ENCODE data around the gene EXOC7. TPM values are rescaled to one million over a fixed set of nuclear protein-coding genes. Genes with fewer than 3 reads are reported as not detected.
"Not testable (repeated sequence)": the region's sequence is repeated elsewhere in the genome, so short reads cannot be mapped to it uniquely, and the experiment has no call there.

The EXOC7 gene
- total RNA-seq, 3 donors from 2014 or later = 91.4 to 103 (median 93.9) TPM

DNA sequence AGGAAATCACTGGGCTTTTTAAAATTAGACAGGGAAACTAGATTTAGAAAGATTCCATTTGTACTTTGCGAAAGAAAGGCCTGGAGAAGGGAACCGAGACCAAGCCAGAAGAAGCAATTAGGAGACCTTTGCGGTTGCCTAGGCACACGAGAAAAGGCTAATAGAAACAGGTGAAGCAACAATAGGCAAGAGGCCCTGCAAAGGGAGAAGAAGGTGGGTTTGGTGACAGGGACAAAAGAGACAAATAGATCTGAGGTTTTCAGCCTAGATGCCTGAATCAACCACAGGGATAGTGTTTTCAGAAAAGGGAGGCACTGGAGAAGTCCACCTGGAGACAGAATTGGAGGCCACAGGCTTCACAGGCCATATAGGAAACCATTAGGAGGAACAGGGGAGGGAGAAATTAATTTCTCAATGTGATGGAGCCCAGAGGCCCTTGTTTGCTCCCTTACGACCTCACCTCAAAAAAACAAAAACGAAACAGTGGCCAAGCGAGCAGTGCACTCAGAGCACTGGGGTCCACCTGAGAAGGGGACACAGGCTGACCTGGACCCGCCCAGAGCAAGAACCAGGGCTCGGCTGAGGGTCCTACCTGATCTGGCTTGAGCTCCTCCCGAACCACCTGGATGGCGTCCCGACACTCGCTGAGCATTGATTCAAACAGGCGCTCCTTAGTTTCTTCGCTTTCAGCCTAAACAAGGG is 53.6 kb downstream of the EXOC7 start:
- Histone ChIP-seq H3K36me3 (peaks cover 7% of the 10 kb centered on the region), H3K4me3 (no peak overlapping the region), H3K9me3 (no peaks in the 10 kb centered on the region), H3K27me3 (no peaks in the 10 kb centered on the region), H3K27ac (peak overlapping the region in 1 of 2 donors; percentile 70), H3K4me1 (no peaks in the 10 kb centered on the region)
- TF ChIP-seq POLR2AphosphoS5 (IDR thresholded peaks at IDR 0.05) = no peak
- TF ChIP-seq, protein P1, sequence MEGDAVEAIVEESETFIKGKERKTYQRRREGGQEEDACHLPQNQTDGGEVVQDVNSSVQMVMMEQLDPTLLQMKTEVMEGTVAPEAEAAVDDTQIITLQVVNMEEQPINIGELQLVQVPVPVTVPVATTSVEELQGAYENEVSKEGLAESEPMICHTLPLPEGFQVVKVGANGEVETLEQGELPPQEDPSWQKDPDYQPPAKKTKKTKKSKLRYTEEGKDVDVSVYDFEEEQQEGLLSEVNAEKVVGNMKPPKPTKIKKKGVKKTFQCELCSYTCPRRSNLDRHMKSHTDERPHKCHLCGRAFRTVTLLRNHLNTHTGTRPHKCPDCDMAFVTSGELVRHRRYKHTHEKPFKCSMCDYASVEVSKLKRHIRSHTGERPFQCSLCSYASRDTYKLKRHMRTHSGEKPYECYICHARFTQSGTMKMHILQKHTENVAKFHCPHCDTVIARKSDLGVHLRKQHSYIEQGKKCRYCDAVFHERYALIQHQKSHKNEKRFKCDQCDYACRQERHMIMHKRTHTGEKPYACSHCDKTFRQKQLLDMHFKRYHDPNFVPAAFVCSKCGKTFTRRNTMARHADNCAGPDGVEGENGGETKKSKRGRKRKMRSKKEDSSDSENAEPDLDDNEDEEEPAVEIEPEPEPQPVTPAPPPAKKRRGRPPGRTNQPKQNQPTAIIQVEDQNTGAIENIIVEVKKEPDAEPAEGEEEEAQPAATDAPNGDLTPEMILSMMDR (IDR thresholded peaks at IDR 0.05) = no peak
- no peak for TF ChIP-seq POLR2A (IDR thresholded peaks at IDR 0.05)
- DNase-seq (ENCODE audit: low spot score in 2 of 2) = no peak
- intact Hi-C loops (cut with DNase I; ENCODE audit: low total_unique reads) = no loop called here

DNA sequence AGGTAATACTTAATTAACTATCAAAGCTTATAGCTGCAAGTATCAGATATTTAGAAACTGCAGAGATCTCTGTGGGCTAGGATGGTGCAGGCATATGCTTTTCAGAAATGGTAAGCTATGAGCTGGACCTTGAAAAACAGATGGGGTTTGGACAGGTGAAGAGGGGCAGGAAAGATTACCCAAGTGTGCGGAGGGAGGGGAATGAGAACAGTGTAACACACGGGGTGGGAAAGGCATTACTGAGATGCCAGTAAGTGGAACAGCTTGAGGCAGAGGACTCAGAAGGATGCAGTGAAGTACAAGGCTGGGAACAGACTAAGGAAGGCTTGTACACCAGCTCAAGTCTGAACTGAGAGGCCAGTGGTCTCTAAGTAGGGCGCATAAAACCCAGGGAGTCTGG is 54.3 kb downstream of the EXOC7 start:
- TF ChIP-seq POLR2A (IDR thresholded peaks at IDR 0.05) (no peak), POLR2AphosphoS5 (IDR thresholded peaks at IDR 0.05) (no peak)
- TF ChIP-seq, protein P1 (IDR thresholded peaks at IDR 0.05) = no peak
- DNase-seq (ENCODE audit: low spot score in 2 of 2) = no peak
- Histone ChIP-seq H3K4me1 (no peaks in the 10 kb centered on the region), H3K27me3 (no peaks in the 10 kb centered on the region), H3K9me3 (no peaks in the 10 kb centered on the region), H3K4me3 (no peak overlapping the region), H3K27ac (no peak overlapping the region), H3K36me3 (peaks cover 7% of the 10 kb centered on the region)
- intact Hi-C loops (cut with DNase I; ENCODE audit: low total_unique reads) = no loop called here

DNA sequence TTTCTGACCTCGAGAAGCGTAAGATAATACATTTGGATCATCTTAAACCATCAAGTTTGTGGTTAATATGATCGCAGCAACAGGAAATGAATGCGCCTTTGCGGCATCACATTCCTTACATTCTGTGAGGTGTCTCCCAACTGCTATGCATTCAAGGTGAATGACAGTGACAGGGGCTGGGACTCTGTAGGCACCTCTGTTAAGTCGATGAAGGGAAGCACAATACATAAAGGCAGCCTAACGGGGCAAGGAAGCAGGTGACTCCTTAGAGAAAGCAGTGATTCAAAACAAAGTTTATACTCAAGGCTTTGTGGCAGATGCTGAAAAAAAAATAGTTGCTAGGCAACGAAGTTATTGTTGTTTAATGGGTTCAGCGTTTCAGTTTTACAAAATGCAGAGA is 54.9 kb downstream of the EXOC7 start:
- DNase-seq (ENCODE audit: low spot score in 2 of 2) = no peak
- Histone ChIP-seq H3K27me3 (no peaks in the 10 kb centered on the region), H3K36me3 (peaks cover 7% of the 10 kb centered on the region), H3K4me3 (no peak overlapping the region), H3K9me3 (no peaks in the 10 kb centered on the region), H3K4me1 (no peaks in the 10 kb centered on the region), H3K27ac (no peak overlapping the region)
- intact Hi-C loops (cut with DNase I; ENCODE audit: low total_unique reads) = no loop called here
- TF ChIP-seq POLR2A (IDR thresholded peaks at IDR 0.05) (no peak), POLR2AphosphoS5 (IDR thresholded peaks at IDR 0.05) (no peak)
- TF ChIP-seq, protein P1 (IDR thresholded peaks at IDR 0.05) = no peak

DNA sequence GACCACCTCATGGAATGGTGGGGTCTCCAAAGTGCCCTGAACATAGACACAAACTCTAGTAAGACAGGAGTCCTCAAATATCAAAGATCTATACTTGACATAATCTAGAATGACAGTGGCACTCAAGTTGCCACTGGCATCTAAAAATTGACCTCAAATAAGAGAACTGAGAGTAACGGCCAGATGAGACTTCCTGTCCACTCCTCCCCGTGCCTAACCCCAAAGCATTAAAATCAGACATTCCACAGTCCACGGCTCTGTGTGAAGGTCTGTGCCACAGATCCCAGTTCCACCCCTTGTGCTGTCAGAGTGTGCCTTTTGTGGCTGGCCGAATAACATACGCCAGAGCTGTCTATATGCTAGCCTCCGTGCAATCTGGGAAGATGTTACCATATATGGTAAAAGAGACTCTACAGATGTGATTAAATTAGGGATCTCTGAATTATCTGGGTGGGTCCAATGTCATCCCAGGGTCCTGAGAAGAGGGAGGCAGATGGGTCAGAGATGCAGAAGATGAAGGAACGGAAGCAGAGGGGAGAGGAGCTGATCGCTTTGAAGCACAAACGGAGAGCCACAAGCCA is 55.5 kb downstream of the EXOC7 start:
- Histone ChIP-seq H3K27me3 (no peaks in the 10 kb centered on the region), H3K27ac (no peak overlapping the region), H3K4me3 (no peak overlapping the region), H3K4me1 (no peaks in the 10 kb centered on the region), H3K9me3 (no peaks in the 10 kb centered on the region), H3K36me3 (peaks cover 11% of the 10 kb centered on the region)
- DNase-seq (ENCODE audit: low spot score in 2 of 2) = no peak
- intact Hi-C loops (cut with DNase I; ENCODE audit: low total_unique reads) = no loop called here
- TF ChIP-seq POLR2AphosphoS5 (IDR thresholded peaks at IDR 0.05) = no peak
- TF ChIP-seq, protein P1 (IDR thresholded peaks at IDR 0.05) = no peak
- no peak for TF ChIP-seq POLR2A (IDR thresholded peaks at IDR 0.05)

- Histone ChIP-seq H3K4me1 (no peaks in the 10 kb centered on the region), H3K4me3 (no peak overlapping the region), H3K27me3 (no peaks in the 10 kb centered on the region), H3K36me3 (peaks cover 20% of the 10 kb centered on the region), H3K9me3 (no peaks in the 10 kb centered on the region), H3K27ac (no peak overlapping the region)
- intact Hi-C loops (cut with DNase I; ENCODE audit: low total_unique reads) = no loop called here
- TF ChIP-seq, protein P1 (IDR thresholded peaks at IDR 0.05) = no peak
- TF ChIP-seq POLR2A (IDR thresholded peaks at IDR 0.05) = no peak
- no peak for TF ChIP-seq POLR2AphosphoS5 (IDR thresholded peaks at IDR 0.05)
- DNase-seq (ENCODE audit: low spot score in 2 of 2) = no peak
Measured at GRCh38 chr17:76046064-76046463, 57.5 kb downstream of the EXOC7 start.

- H3K27ac ChIP-seq; H3K27me3 ChIP-seq; H3K4me1 ChIP-seq; DNase-seq (ENCODE audit: low spot score in 2 of 2); intact Hi-C loops (cut with DNase I; ENCODE audit: low total_unique reads); H3K4me3 ChIP-seq; H3K9me3 ChIP-seq: not testable (repeated sequence)
- H3K36me3 ChIP-seq = peaks cover 27% of the 10 kb centered on the region
Measured at GRCh38 chr17:76044475-76045007, 59.0 kb downstream of the EXOC7 start.

- H3K9me3 ChIP-seq; H3K4me3 ChIP-seq; intact Hi-C loops (cut with DNase I; ENCODE audit: low total_unique reads); H3K27me3 ChIP-seq; DNase-seq (ENCODE audit: low spot score in 2 of 2); H3K4me1 ChIP-seq; H3K27ac ChIP-seq: not testable (repeated sequence)
- peaks cover 21% of the 10 kb centered on the region for H3K36me3 ChIP-seq
Measured at GRCh38 chr17:76042868-76043267, 60.7 kb downstream of the EXOC7 start.

All from breast epithelium (tissue), 4 donors.